HFFc6 (cell line): ENCODE measurements around the gene S1PR3. TPM values are rescaled to one million over a fixed set of nuclear protein-coding genes. Genes with fewer than 3 reads are reported as not detected.

Experiments used
- DNase-seq: peaks from one replicate; pipeline ENCODE4 v3.0.0-alpha.2; 2018
- H3K27ac Mint-ChIP-seq: 2 replicates; pipeline ENCODE4 v1.8.0; 2020; ENCODE audit warnings: mild to moderate bottlenecking, mixed read lengths
- H3K27me3 Mint-ChIP-seq: 2 replicates; pipeline ENCODE4 v1.8.0; 2021; ENCODE audit warnings: mild to moderate bottlenecking, moderate library complexity, mixed read lengths; ENCODE audit not compliant: insufficient read depth
- H3K36me3 Mint-ChIP-seq: 2 replicates; pipeline ENCODE4 v1.8.0; 2021; ENCODE audit warnings: low read depth, mixed read lengths
- H3K4me1 Mint-ChIP-seq: 2 replicates; pipeline ENCODE4 v1.8.0; 2020; ENCODE audit warnings: low read depth, mixed read lengths
- H3K4me3 Mint-ChIP-seq: 2 replicates; pipeline ENCODE4 v1.8.0; 2020; ENCODE audit warnings: mild to moderate bottlenecking, moderate library complexity, mixed read lengths
- H3K9me3 Mint-ChIP-seq: 2 replicates; pipeline ENCODE4 v1.8.0; 2020; ENCODE audit warnings: mild to moderate bottlenecking, mixed read lengths
- CTCF ChIP-seq: fragments of 200-600 bp; sonication (generic); IDR thresholded peaks from 2 replicates; pipeline ENCODE4 v1.5.0; 2021; ENCODE audit warnings: antibody characterized with exemption, mild to moderate bottlenecking
- total RNA-seq, 6 experiments: library from RNA; stranded (reverse); fragmentation: NEBNext Ultra II Directional; extraction: Animal tissue kit (Norgen Biotek cat#: 25700); gene quantifications; 2 replicates in 1 of 6; 3 replicates in 5 of 6; pipeline ENCODE4 v1.2.3, GENCODE V29; 2021

Gene S1PR3
- total RNA-seq, 6 experiments from 2014 or later = 15.1 to 27.7 (median 23.9) TPM

DNA sequence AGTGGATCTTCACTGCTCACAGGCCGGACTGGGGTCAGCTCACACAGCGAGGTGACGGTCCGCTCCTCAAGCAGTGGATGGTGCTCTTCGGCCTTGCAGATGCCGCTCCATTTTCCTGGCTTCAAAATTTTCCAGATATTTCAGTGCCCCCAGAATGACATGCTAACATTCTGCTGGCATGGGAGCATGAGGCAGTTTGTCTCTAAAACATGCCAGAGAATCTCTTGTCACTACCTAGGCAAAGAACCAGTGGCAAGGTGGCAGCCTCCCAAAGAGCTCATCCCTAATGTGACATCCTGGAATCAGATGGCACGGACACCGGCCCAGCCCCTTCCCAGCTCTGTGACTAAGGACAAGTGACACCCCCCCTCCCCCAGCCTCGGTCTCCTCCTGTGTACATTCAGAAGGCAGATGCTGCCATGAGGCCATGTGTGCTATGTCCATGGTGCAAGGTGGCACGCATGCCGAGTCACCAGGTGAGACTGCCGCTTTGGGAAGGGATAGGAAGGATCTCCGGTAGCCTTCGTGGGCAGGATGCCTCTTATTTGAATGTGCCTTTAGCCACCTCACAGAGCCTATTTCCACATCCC lies 2.7 kb downstream of the S1PR3 start:
- TF ChIP-seq CTCF = no peak
- peak overlapping the region; percentile 98; the same call in 1 of the 2 replicates for H3K4me3 Mint-ChIP-seq
- no peaks in the 10 kb centered on the region for H3K9me3 Mint-ChIP-seq
- H3K4me1 Mint-ChIP-seq = peaks cover 64% of the 10 kb centered on the region
- no peak for DNase-seq
- no peaks in the 10 kb centered on the region; the same call in 1 of the 2 replicates for H3K27me3 Mint-ChIP-seq
- H3K36me3 Mint-ChIP-seq = no peaks in the 10 kb centered on the region
- H3K27ac Mint-ChIP-seq = no peak overlapping the region

- Mint-ChIP-seq H3K27ac (no peak overlapping the region; the same call in 1 of the 2 replicates), H3K36me3 (no peaks in the 10 kb centered on the region), H3K27me3 (no peaks in the 10 kb centered on the region; the same call in 1 of the 2 replicates), H3K9me3 (no peaks in the 10 kb centered on the region), H3K4me3 (peak overlapping the region; percentile 49), H3K4me1 (peaks cover 59% of the 10 kb centered on the region)
- TF ChIP-seq CTCF = no peak
- DNase-seq = peak; percentile 56
Observed at GRCh38 chr9:88994469-88995199, 3.4 kb downstream of the S1PR3 start.

DNA sequence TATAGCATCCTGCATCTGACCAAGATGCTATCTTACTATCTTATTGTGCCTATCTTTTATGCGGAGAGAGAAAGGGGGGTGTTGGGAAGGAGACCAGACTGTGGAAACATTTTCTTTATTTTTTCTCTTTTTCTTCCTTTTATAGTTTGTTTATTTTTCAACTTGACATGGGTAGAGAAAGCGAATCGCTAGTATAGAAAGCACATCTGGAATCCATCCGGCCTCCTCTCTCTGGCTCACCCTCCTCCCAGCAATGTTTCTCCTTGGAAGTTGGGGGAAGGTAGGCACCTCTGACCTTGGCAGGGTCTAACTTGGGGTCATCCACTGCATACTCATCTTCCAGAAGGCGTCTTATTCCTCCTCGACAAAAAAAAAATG lies 3.9 kb downstream of the S1PR3 start:
- no peaks in the 10 kb centered on the region for H3K9me3 Mint-ChIP-seq
- no peak overlapping the region; the same call in 1 of the 2 replicates for H3K27ac Mint-ChIP-seq
- no peaks in the 10 kb centered on the region; the same call in 1 of the 2 replicates for H3K27me3 Mint-ChIP-seq
- H3K4me1 Mint-ChIP-seq = peaks cover 57% of the 10 kb centered on the region
- peak overlapping the region; percentile 49 for H3K4me3 Mint-ChIP-seq
- no peak for DNase-seq
- no peak for TF ChIP-seq CTCF
- H3K36me3 Mint-ChIP-seq = no peaks in the 10 kb centered on the region

DNA sequence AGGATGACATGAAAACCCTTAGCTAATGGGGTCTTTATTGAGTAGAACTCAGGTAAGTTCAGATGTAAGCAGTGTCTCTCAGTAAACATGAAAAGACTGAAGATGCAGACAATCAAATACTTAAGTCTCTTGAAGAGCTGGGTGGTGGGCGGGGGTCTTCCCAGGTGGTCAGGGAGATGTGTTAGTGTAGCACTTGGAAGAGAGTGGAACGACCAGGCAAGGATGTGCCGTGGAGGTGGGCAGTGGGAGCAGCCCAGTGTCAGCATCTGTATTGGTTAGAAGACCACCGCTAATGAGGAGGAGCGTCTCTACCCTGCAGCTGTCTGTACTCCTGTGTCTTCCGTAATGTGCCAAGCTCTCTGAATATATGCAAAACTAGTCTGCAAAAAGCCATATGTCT lies 4.4 kb downstream of the S1PR3 start:
- H3K27me3 Mint-ChIP-seq = no peaks in the 10 kb centered on the region
- no peak for TF ChIP-seq CTCF
- peaks cover 61% of the 10 kb centered on the region for H3K4me1 Mint-ChIP-seq
- no peak for DNase-seq
- no peak overlapping the region; the same call in 1 of the 2 replicates for H3K27ac Mint-ChIP-seq
- no peaks in the 10 kb centered on the region for H3K9me3 Mint-ChIP-seq
- H3K4me3 Mint-ChIP-seq = no peak overlapping the region; the same call in 1 of the 2 replicates
- no peaks in the 10 kb centered on the region for H3K36me3 Mint-ChIP-seq

DNA sequence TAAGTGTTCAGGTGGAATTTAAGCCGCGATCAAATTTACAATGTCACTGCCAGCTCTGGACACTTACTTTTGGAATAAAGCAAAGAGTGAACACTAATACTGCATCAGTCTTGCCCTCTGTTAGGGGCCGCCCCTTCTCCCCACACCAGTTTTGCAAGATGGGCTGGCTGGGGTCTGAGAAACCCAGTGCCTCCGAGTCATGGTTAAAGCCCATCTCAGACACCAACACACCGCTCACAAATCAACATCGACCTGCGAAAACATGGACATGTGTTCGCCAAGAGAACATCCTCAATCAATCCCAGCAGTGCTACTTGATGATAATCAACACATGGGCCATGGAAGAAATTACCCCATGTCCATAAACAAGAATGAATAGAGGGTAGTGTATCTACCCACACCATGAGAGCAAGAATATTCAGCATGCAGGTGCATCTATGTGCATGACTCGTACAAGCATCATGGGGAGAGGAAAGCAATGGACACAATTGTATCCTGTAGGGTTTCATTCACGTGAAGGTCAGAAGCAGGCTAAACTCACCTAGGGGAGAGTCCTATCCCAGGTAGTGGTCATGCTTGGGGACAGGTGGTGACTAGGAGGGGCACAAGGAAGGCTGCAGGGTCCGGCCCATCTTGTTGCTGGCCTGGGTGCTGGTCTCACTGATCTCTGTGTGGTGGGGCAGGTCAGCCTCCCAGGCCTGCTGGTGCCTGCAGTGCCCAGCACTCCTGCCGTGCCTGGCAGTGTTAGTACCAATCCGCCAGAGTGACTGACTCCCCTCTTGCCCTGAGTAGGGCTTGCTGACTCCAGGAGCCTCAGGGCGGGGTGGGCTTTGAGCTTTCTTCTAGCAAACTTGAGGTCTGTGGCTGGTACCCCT lies 5.0 kb downstream of the S1PR3 start:
- Mint-ChIP-seq H3K27ac (no peak overlapping the region), H3K36me3 (no peaks in the 10 kb centered on the region), H3K27me3 (no peaks in the 10 kb centered on the region), H3K9me3 (no peaks in the 10 kb centered on the region), H3K4me3 (no peak overlapping the region), H3K4me1 (peaks cover 68% of the 10 kb centered on the region)
- DNase-seq = no peak
- TF ChIP-seq CTCF = no peak
